Fibroblast of pulmonary artery (primary cell): ENCODE results near the gene WNK2.
A peak's percentile ranks its signal among the peaks of the same experiment; 100 is the strongest.
"Not testable (repeated sequence)": the region's sequence is repeated elsewhere in the genome, so short reads cannot be mapped to it uniquely, and the experiment has no call there.

Source experiments
- DNase-seq: peaks from one replicate; pipeline ENCODE4 v3.0.0-alpha.2; 2010; ENCODE audit warnings: low read depth
- H3K4me3 ChIP-seq: replicated peaks from 2 replicates; pipeline ENCODE4 v1.5.1; 2011; ENCODE audit warnings: low read depth, mild to moderate bottlenecking, control low read depth, low read length, moderate library complexity
- CTCF ChIP-seq: IDR thresholded peaks from 2 replicates; pipeline ENCODE4 v1.5.1; 2011; ENCODE audit warnings: mild to moderate bottlenecking, control low read depth, low read length, inconsistent platforms; ENCODE audit errors: missing control alignments

WNK2 gene

GRCh38 chr9:93345643-93346230, 161.8 kb downstream of the WNK2 start:
- no peak for TF ChIP-seq CTCF
- no peak overlapping the region for H3K4me3 ChIP-seq
- no peak for DNase-seq

DNA sequence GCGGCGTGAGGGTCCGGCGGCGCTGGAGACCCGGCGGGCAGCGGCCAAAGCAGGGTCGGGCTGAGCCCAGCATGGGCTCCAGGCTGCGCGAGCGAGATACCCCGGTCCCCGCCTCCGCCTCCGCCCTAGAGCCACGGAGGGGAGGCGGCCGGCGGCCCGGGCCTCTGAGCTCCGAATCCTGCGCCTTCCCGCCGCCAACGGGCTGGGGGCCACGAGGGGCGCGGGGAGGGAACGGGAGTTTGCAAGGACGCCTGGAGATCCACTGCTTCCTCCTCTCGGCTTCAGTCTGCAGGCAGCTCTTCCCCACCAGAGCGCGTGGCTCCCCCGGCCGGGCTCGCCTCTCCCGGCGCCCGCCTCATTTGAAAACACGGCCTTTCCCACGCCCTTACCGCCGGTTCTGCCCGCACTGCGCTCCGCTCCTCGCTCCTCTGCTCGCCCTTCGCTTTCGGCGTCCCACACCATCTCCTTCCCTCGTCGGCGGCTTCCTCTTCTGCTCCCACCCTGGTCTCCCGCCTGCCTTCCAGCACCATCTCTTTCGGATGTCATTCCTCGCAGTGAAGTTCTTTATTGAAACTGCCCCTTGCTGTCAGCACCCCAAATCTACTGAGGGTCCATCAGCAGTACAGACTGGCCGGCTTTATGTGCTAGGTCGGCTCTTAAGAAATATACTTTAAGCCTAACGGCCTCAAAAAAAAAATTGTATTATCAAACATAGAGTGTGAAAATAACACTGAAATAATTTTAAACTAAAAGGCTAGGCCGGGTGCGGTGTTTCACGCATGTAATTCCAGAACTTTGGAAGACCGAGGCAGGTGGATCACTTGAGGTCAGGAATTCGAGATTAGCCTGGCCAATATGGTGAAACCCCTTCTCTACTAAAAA, 162.5 kb downstream of the WNK2 start:
- no peak for TF ChIP-seq CTCF
- no peak for DNase-seq
- H3K4me3 ChIP-seq = peak overlapping the region; percentile 19

- DNase-seq, H3K4me3 ChIP-seq: not testable (repeated sequence)
Observed at GRCh38 chr9:93347371-93347975, 163.5 kb downstream of the WNK2 start.

DNA sequence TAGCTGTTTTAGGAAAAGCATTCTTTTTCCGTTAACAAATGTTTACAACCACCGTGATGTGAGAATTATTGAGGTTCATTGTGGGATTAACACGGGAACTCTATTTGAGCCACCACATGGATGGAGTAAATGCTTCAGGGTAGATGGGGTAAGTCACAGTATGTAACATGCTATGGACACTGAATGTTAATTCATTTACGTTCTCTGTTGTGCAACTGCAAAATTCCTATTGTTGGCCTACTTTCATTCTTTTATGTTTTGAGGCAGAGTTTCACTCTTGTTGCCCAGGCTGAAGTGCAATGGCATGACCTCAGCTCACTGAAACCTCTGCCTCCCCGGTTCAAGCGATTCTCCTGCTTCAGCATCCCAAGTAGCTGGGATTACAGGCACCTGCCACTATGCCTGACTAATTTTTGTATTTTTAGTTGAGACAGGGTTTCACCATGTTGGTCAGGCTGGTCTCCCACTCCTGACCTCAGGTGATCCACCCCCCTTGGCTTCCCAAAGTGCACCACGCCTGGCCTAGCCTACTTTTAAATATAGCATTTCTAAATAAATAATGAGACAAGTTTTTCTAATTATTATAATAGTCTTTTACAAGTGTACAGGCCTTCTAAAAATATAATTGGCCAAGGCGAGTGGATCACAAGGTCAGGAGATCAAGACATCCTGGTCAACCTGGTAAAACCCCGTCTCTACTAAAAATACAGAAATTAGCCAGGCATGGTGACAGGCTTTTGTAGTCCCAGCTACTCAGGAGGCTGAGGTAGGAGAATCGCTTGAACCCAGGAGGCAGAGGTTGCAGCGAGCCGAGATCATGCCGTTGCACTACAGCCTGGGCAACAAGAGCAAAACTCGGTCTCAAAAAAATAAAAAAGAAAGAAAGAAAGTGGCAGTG, 169.7 kb downstream of the WNK2 start:
- DNase-seq, H3K4me3 ChIP-seq: not testable (repeated sequence)

DNA sequence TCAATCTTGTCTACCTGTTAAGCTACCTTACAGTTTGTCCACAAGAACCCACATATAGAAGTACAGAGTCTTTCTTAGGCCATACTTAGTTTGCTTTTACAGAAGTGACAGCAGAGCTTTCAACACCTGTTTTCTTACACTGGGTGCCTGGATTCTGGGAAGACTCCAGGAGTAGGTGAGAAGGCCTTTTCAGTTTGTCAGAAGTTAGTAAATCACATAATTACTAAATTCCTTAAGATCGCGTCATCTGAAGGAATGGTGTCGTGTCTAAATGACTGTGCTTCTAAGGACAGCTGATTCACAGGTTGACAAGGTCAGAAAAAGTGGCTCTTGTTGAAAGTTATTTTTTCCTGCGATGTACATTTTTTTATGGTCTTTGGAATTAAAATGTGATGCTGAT, 170.5 kb downstream of the WNK2 start:
- DNase-seq = no peak
- no peak overlapping the region for H3K4me3 ChIP-seq
- no peak for TF ChIP-seq CTCF

DNA sequence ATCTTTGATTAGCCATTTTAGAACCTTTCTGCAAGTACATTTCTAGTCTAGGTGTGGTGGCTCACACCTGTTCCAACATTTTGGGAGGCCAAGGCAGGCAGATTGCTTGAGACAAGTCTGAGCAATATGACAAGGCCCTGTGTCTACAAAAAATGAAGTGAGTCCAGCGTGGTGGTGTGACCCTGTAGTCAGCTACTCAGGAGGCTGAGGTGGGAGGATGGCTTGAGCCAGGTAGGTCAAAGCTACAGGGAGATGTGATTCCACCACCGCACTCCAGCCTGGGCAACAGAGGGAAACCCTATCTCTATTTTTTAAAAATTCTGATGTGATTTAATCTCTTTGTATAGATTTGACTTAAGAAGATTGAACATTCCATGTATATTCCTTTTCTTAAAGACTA, 171.9 kb downstream of the WNK2 start:
- DNase-seq = no peak
- TF ChIP-seq CTCF = no peak
- H3K4me3 ChIP-seq = no peak overlapping the region

DNA sequence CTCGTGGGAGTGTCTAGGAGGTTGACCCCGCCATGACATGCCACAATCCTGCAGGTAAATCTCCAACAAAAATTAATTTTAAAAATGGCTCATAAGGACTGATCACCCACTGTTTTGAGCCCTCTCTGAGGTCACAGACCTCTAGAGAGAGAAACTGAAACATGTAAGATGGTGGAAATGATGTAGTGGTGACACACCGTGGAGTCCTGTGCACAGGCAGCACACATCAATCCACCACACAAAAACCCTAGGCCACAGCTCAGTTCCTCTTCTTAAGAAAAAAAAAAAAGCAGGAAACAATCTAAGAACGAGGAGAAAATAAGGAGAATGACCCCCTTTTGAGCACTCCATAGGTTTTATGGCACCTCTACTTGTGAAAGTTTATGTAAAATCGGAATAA, 173.7 kb downstream of the WNK2 start:
- DNase-seq = no peak
- TF ChIP-seq CTCF = no peak

DNA sequence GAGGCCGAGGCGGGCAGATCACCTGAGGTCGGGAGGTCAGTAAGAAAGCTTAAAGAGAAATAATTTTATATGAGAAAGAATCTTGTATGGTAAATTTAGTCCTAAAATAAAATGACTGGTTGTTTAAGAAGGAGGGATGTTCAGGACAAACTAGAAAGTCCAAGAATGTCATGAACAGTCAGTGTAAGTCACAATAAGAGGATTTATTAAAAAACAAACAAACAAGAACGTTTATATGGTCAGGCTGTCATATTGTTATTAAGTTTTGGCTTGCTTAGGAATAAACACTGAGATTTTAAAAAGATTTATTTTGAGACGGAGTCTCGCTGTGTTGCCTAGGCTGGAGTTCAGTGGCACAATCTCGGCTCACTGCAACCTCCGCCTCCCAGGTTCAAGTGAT, 176.0 kb downstream of the WNK2 start:
- not testable (repeated sequence) for DNase-seq, H3K4me3 ChIP-seq

More for the DNA sequence above, 173.7 kb downstream of the WNK2 start:
- no peak overlapping the region for H3K4me3 ChIP-seq
